Progenitor cell of endocrine pancreas (in vitro differentiated cells): ENCODE measurements around the gene ARFIP1. TPM values are rescaled to one million over a fixed set of nuclear protein-coding genes. Genes with fewer than 3 reads are reported as not detected.

Experiments used
- DNase-seq: peaks from one replicate; pipeline ENCODE4 v3.0.0; 2021; ENCODE audit warnings: low spot score; ENCODE audit not compliant: unreplicated experiment
- H3K27ac Mint-ChIP-seq: 2 replicates; pipeline ENCODE4 v1.8.0; 2021; ENCODE audit warnings: mild to moderate bottlenecking, moderate library complexity, mixed read lengths
- H3K27me3 Mint-ChIP-seq: 2 replicates; pipeline ENCODE4 v1.8.0; 2021; ENCODE audit warnings: mixed read lengths
- H3K36me3 Mint-ChIP-seq: 2 replicates; pipeline ENCODE4 v1.8.0; 2022; ENCODE audit warnings: mixed read lengths; ENCODE audit not compliant: insufficient read depth
- H3K4me1 Mint-ChIP-seq: 2 replicates; pipeline ENCODE4 v1.8.0; 2021; ENCODE audit warnings: low read depth, mixed read lengths
- H3K4me3 Mint-ChIP-seq: 2 replicates; pipeline ENCODE4 v1.8.0; 2021; ENCODE audit warnings: low read depth, mild to moderate bottlenecking, moderate library complexity, mixed read lengths
- H3K9me3 Mint-ChIP-seq: 2 replicates; pipeline ENCODE4 v1.8.0; 2021; ENCODE audit warnings: low read depth, mixed read lengths
- CTCF ChIP-seq: fragments of 200-600 bp; sonication (generic); IDR thresholded peaks from one replicate; pipeline ENCODE4 v1.5.0; 2021; ENCODE audit warnings: antibody characterized with exemption, mild to moderate bottlenecking; ENCODE audit not compliant: unreplicated experiment
- total RNA-seq: library from RNA; stranded (reverse); gene quantifications from 2 replicates; pipeline ENCODE4 v1.2.1, GENCODE V29; 2021

Gene ARFIP1
- total RNA-seq, 1 donor from 2014 or later: 31.7 TPM

- peaks cover 20% of the 10 kb centered on the region for H3K36me3 Mint-ChIP-seq
- TF ChIP-seq CTCF: peak; percentile 26
- DNase-seq: no peak
- peak overlapping the region; percentile 23 for H3K27ac Mint-ChIP-seq
- H3K4me3 Mint-ChIP-seq: no peak overlapping the region
- no peaks in the 10 kb centered on the region for H3K9me3 Mint-ChIP-seq
- H3K4me1 Mint-ChIP-seq: peaks cover 31% of the 10 kb centered on the region
- H3K27me3 Mint-ChIP-seq: peaks cover 6% of the 10 kb centered on the region
These were observed 177.8 kb downstream of the ARFIP1 start for GRCh38 chr4:152957437-152958171.

GRCh38 chr4:152959080-152959479 is 179.3 kb downstream of the ARFIP1 start:
- H3K4me1 Mint-ChIP-seq: peaks cover 41% of the 10 kb centered on the region
- H3K27ac Mint-ChIP-seq: no peak overlapping the region
- no peak for DNase-seq
- peaks cover 19% of the 10 kb centered on the region for H3K36me3 Mint-ChIP-seq
- H3K9me3 Mint-ChIP-seq: no peaks in the 10 kb centered on the region
- H3K27me3 Mint-ChIP-seq: peaks cover 3% of the 10 kb centered on the region
- no peak for TF ChIP-seq CTCF
- no peak overlapping the region for H3K4me3 Mint-ChIP-seq

GRCh38 chr4:152960082-152960481 is 180.3 kb downstream of the ARFIP1 start:
- Mint-ChIP-seq H3K9me3 (no peaks in the 10 kb centered on the region), H3K4me3 (no peak overlapping the region), H3K36me3 (peaks cover 17% of the 10 kb centered on the region), H3K4me1 (peaks cover 48% of the 10 kb centered on the region), H3K27ac (no peak overlapping the region), H3K27me3 (peaks cover 3% of the 10 kb centered on the region)
- TF ChIP-seq CTCF: no peak
- no peak for DNase-seq

- no peak overlapping the region for H3K4me3 Mint-ChIP-seq
- H3K36me3 Mint-ChIP-seq: peaks cover 14% of the 10 kb centered on the region
- no peaks in the 10 kb centered on the region for H3K9me3 Mint-ChIP-seq
- DNase-seq: no peak
- TF ChIP-seq CTCF: no peak
- H3K4me1 Mint-ChIP-seq: peaks cover 43% of the 10 kb centered on the region
- H3K27ac Mint-ChIP-seq: no peak overlapping the region
- no peaks in the 10 kb centered on the region for H3K27me3 Mint-ChIP-seq
These were observed 181.4 kb downstream of the ARFIP1 start for GRCh38 chr4:152961014-152961772.

- no peaks in the 10 kb centered on the region for H3K9me3 Mint-ChIP-seq
- H3K27ac Mint-ChIP-seq: no peak overlapping the region
- no peak for DNase-seq
- H3K4me3 Mint-ChIP-seq: no peak overlapping the region
- H3K4me1 Mint-ChIP-seq: peaks cover 38% of the 10 kb centered on the region
- H3K27me3 Mint-ChIP-seq: no peaks in the 10 kb centered on the region
- TF ChIP-seq CTCF: no peak
- H3K36me3 Mint-ChIP-seq: peaks cover 14% of the 10 kb centered on the region
These were observed 182.0 kb downstream of the ARFIP1 start for GRCh38 chr4:152961773-152962115.

Other genes starting within 250 kb of the ARFIP1 start
- 49.3 and 52.1 TPM in 2 replicates for gene FBXW7, start 243.9 kb upstream of the ARFIP1 start, total RNA-seq
- 0.46 and 0.53 TPM in 2 replicates for gene TMEM154, start 100.0 kb upstream of the ARFIP1 start, total RNA-seq
- gene TIGD4, start 224 bp upstream of the ARFIP1 start, total RNA-seq: 2.5 and 3.3 TPM in 2 replicates
- gene FHDC1, start 156.4 kb downstream of the ARFIP1 start, total RNA-seq: 11.3 and 11.6 TPM in 2 replicates